Stimulated activated CD8-positive, alpha-beta memory T cell treated with anti-CD3 and anti-CD28 coated beads, Interleukin-7, amount 100 ng/mL, for 4 hours (primary cell): ENCODE results near the gene UBTD1.
"Not testable (repeated sequence)": the region's sequence is repeated elsewhere in the genome, so short reads cannot be mapped to it uniquely, and the experiment has no call there.

Experiments
- DNase-seq, 2 donors: peaks; one replicate each; pipeline ENCODE4 v3.0.0-alpha.2; 2020; ENCODE audit warnings: low read depth in 2 of 2

The UBTD1 gene

DNA sequence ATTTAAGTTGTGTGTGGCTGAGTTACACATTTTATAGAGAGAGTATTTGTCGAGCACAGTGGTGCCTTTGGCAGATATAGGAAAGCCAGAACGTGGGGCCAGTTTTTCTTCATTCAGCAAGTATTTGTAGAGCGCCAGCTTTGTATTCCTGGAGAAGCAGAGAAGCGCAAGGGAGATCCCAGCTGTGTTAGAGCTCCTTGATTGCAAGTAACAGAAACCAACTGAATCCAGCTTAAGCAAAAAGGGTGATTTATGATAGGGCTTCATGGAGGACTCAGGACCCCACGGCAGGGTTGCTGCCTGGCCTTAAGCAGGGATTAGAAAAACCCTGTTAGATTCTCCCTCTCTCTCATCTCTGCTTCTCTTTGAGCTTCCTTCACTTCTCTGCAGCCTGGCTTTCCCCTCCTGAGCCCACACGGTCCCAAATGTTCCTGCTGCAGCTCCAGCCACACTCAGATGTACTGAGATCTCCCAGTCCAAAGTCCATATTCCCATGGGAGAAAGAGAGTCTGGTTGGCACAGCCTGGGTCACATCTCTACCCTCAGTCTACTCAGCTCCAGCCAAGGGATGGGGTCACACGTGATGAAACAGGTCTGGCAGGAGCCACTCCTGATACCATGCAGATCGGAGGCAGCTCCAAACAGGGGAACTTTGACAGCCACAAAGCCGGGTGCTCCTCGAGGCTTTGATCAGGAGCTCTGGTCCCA, 16.7 kb downstream of the UBTD1 start:
- no peak for DNase-seq

DNA sequence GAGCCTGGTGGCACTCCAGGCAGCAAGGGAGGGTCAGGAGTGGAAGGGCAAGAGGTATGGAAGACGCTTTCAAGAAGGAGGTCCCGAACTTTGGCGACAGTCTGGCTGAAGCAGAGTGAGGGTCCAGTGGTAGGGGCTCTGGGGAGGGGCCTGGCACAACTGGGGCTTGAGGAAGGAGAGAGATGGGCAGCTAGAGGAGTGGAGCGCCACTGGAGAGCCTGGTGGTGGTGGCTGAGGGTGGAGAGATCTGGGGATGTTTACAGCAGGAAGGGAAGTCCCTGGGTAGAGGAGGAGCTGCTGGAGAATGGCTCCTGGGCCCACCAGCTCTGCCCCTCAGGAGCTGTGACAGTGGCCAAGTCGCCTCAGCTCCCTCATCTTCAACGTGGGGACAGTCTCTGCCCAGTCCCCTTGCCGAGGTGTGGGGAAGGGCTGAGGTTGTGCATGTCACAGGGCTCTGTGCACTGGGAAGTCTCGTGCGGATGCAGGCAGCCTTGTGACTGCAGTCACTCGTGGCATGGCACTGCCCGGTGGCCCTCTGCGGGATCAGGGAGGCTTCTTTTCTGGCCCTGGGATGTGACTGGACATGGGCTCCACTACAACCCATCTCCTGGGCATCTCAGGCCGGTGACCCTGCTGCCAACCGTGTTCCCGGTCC, 18.5 kb downstream of the UBTD1 start:
- no peak for DNase-seq

DNA sequence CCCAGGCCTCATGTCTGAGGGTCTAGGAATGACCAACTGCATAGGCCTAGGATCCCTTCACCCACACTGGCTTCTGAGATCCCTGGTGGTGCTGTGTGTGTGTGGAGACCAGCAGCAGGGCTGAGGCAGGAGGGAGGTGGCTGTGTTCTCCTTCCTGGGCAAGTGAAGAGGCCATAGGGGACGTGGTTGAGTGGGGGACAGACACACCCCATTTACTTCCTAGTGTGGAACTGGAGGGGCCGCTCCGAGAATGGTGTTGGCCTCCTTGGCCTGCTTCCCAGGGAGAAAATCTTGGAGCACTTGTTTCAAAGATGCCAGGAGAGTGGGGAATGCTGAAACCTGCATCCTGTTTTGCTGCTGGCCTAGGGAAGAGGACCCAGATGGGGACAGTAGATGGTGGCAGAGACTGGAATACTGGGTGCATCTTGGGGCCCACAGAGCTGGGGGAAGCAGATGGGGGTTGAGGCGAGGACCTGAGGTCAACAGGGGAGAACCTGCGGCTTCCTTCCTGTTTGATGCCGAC, 19.1 kb downstream of the UBTD1 start:
- DNase-seq = no peak

DNA sequence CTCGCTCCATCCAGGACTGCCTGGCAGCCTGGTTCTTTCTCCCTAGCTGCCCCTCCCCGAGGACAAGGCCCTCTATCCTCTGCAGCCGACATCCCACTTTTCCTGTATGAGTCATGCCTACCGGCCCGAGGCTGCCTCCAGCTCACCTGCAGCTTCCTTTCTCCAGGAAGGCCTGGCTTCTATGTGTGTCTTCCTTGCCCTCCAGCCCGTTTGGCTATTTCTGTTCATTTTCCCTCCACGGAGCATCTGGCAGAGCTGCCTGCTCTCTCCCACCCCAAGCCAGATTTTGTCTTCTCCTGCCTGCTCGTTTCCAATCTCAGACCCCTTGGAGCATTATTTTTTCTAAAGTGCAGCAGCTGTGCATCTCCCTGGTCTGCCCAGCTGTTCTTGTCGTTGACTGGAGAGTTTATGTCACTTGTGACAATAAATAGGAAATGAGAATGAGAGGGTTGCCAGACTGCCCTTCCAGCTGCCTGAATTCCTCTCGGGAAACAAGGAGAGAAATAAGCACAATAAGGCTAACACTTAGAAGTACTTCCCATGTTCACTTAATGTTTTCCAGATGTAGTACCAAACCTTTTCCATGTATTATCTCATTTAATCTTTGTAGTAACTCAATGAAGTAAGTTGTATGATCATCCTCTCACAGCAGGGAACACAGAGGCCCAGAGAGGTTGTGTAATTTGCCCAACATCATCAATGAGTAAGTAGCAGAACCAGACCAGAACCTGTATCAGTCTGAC, 19.7 kb downstream of the UBTD1 start:
- DNase-seq = no peak

DNA sequence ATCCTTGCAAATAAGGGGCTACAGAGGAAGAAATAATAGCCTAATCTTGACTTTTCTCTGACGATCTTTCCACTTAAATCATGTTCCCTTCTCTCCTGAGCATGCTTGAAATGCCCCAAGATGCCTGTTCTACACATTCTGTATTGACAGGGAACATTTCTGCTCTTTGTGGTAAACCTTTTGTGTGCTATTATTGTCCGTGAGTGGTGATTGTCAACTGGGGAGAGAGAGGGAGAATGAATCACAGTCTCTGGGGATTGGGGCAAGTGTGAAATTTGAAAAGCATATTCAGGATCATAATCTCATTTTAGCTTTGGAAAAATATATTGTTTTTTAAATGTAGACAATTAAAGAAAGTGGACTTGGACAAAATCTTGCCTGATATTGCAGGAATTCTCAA, 20.6 kb downstream of the UBTD1 start:
- no peak for DNase-seq

DNA sequence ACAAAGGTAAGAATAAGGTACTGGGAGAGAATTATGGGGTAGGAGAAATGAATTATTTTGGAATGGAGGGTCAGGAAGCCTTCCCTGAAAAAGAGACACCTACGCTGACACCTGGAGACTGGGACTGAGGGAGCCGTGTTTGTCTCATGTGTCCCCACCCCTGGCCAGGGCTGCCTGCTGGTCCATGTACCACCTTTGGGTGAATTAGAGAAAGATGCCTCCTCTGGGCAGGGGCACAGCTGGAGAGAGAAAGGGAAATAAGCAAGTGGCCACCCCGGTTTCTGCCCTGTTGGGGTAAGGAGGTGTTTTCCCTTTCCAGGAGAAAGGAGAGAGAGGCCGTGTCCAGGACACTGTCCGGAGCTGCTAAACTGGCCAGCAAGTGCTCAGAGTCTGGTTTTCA, 21.8 kb downstream of the UBTD1 start:
- DNase-seq = no peak

DNA sequence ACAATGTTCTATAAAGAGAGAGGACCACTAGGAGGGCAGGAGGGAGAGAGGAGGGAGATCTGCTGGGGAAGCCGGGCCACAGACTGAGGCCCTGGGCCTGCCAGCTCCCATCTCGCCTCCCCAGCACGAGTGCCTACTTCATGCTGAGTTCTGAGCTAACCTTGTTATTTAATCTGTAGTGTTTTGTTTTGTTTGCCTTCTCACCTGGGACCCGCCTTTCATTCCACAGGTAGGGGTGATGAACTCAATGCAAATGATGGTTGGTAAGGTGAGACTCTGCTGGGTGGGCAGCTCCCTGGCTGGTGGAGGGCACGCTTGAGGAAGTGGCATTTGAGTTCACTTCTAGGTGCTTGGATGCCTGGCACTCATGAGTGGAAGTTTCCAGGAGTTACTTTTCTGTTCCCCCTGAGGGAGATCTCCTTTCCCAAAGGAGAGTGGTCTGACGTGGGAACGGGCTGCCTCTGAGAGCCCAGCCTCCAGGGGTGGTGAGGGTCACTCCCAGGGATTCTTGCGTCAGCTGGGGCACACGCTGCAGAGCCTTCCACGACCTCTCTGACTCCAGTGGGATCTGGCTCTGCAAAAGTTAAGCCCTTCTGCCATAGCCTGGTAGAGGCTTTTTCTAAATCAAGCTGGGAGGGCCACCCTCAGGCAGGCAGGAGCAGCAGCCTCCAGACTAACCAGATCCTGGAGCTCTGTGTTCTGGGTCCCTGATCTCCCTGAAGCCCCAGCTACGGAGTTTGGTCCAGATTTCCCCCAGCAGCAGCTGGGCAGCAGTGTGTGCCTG, 22.4 kb downstream of the UBTD1 start:
- no peak for DNase-seq

DNA sequence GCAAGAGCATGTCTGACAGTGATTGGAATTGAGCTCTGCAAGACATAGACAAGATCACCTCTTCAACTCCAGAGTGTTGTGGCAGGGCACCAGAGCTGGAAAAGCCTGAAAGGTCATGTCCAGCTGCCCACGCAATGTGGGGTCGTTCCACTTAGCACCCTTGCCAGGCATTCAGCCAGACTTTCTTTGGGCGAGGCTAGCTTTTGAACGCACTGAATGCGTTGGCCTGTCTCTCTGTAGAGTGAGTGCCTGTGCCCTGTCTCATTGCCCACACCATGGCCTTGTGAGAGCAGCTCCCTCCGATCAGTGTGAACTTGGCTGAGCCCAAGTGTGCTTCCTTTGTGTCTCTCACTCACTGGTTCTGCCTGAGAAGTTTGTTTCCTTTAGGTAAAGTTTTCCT, 23.3 kb downstream of the UBTD1 start:
- DNase-seq = no peak

DNA sequence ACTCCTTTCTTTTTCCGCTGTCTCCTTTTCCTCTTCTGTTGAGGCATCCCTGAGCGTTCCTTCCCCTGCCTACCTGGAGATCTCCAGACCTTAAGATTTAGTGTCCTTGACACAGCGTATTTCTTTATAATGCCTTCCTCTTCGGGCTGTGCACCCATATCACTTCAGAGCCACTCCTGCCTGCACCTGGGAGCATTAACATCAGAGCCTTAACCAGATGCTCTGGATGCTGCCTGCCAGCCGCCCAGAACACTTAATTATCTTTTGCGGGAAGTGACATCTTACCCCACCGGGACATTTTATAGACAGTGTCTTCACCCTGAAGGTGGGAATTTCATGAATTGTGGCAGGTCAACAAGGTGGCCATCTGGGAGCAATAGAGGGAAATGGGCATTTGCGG, 24.2 kb downstream of the UBTD1 start:
- no peak for DNase-seq

DNA sequence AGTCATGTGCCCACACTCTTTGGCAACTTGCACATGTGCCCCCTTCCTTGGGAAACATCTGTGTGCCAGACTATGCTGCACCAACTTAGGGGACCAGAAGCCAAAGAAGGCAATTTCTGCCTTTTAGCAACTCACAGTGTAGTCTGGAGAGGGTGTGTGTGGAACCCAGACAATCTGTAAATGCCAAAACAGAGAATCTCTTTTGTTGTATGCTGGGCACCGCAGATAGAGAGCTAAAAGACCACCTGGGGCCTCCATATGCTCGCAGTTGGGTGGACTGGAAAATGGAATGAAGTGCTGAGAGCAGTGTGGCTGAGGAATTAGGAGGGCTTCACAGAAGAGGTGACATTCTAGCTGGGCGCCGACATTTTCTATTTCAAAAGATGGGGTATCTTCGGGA, 26.4 kb downstream of the UBTD1 start:
- DNase-seq = no peak

DNA sequence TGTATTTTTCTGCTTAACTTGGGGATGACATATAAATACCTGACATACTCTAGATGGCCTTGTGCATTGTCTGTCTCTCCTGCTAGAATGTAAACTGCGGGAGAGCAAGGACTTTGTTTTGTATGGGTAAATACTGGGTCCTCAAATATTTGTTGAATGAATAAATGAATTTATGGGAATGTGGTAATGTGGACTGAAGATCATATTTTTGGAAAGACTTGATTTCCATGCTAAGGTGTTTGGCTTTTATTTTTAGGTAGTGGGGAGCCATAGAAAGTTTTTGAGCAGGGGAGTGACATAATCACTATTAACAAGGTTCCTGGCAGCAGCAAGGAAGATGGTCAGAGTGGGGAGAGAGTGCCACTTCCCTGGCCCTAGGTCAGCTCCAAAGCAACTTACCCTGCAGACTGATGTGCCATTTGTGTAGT, 27.0 kb downstream of the UBTD1 start:
- no peak for DNase-seq

DNA sequence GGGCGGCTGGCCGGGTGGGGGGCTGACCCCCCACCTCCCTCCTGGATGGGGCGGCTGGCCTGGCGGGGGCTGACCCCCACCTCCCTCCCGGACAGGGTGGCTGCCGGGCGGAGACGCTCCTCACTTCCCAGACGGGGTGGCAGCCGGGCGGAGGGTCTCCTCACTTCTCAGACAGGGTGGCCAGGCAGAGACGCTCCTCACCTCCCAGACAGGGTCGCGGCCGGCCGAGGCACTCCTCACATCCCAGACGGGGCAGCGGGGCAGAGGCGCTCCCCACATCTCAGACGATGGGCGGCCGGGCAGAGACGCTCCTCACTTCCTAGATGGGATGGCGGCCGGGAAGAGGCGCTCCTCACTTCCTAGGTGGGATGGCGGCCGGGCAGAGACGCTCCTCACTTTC, 30.2 kb downstream of the UBTD1 start:
- not testable (repeated sequence) for DNase-seq

DNA sequence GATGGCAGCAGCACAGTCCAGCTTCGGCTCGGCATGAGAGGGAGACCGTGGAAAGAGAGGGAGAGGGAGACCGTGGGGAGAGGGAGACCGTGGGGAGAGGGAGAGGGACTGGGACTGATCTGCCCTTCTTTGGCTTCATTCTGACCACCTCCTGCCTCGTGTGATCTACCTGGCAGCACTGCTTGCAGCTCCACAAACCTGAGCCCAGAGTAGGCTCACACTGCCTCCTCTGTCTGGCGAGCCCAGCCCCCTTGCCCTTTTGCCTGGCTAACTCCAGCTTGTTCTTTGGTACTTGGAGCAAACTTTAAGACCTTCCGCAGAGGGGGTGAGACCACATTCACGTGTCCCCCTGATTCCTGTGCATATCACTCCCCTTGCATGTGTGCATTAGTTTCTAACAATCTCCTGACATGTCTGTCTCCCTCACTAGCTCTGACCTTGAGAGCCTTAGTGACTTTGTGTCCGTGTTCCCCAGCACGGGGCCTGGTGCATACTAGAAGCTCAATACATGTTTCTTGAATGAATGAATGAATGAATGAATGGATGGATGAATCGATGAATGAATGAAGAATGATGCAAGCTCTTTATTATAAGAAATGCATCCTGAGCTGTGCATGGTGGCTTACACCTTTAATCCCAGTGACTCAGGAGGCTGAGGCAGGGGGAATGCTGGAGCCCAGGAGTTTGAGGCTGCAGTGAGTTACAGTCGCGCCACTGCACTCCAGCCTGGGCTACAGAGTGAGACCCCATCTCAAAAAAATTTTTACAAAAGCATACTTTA, 31.2 kb downstream of the UBTD1 start:
- DNase-seq = no peak

DNA sequence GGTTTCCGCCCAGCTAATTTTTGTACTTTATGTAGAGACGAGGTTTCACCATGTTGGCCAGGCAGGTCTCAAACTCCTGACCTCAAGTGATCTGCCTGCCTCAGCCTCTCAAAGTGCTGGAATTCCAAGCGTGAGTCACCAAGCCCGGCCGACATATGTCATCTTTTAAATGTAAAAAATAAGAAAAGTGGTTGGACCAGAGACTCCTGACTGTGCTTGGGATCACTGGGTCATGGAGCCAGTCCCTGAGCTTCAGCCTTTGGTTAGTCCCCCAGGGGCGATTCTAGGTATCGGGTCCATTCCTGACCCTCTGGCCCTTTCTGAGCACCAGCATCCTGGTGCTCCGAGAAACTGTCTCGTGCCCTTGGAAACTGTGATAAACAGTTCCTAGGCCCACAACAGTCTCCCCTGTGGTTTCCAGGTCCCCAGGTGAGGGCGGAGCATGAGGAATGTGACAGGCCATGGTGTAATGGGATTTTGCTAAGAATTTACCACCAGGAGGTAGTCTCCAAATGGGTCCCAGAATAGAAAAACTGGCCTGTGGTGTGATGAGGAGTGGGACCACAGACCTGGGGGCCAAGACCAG, 32.8 kb downstream of the UBTD1 start:
- DNase-seq = no peak

DNA sequence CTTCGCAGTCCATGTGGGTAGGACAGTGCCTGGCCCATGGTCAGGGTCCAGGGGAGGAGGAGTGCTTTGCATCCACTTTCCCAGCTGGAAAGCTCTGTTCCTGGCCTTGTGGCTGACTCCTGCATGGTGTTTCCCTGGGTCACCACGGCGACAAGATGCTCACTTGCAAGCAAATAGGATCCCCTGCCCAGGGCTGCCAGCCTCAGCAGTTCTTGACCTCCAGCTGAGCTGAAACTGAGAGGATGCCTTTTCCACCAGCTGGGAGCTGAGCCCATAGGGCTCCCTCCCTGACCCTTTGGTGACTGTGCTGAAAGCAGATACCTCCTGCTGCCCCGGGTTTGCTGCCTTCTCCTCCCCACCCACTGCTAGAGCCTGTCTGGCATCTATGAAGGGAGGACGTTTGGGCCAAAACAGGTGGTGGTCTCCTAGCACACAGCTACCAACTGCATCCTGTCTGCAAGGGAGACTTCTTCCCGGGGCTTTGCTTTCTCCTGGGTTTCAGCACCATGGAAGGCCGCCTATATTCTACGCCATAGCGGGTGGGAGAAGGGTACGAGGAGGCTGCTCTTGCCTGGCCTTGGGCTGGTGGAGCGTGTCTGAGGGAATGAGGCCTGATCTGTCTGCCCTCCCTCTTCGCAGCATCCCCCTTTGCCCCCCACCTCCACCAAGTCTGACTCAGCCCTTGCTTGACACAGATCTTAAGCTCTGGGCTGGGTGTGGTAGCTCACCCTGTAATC, 34.4 kb downstream of the UBTD1 start:
- no peak for DNase-seq

DNA sequence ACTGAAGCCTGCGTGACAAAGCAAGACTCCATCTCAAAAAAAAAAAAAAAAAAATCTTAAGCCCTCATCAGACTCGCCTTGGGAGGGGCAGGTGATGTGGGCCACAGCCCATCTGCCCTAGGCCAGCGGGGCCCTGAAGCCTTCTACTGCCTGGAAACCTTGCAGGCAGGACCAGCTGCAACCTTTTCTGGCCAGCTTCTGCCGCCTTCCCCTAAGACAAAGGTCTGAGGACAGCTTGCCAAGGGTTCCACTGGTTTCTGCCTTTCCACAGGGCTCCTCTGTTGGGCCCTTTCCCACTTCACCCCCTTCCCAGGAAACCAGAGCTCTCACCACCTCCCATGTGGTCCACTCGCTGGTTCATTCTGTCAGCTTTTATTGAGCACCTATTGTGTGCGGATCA, 35.2 kb downstream of the UBTD1 start:
- no peak for DNase-seq

DNA sequence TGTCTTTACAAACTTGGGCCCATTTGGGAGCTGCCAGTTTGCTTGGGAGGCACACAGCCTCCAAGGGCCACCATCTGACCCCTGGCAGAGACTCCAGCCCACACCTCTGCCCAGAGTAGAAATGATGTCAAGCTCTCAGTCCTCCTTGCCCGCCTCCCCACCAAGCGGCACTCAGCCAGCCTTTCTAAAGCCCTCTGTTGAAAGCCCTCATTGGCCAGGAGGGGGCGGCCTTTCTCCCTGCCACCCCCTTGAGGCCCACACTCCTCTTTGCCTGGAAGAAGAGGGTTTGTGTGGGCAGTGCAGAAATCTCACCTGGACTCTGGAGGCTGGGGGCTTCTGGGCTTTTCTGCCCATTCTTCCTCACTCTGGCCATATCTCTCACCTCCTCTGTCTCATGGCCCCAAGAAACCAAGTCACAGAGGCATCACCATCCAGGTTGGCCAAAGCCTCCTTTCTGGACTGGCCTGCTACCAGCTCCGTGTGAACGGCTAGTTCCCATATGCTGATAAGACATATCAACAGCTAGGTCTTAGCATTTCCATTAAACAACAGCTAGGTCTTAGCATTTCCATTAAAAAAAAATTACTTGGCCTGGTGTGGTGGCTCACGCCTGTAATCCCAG, 36.1 kb downstream of the UBTD1 start:
- no peak for DNase-seq

DNA sequence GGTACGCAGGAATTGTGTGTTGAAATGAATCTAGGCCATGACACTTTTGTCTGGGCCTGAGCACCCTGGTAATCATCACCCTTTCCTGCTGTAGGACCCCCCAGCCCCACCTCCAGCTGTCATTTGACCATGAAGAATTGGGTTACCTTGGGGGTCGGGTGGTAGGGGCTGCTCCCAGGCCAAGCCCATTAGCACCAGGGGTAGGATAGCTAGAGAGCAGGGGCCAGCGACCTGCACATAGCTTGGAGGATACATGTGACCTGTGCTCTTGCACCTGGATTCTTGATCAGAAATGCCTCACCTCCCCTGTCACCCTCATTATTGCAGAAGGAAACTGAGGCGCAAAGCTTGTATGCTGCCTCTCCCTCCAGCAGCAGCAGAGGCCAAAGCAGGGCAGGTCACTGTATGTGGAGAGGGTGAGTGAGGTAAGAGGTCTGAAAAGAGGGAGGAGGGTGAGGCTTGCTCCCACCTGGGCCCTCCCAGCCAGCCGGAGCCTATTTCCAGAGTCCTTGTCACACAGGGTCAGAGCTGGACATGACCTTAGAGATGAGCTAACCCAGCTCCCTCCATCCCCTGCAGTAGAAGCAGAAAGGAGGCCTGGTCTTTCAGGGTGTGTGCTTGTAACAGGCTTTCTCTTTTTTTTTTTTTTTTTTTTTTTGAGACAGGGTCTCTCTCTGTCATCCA, 38.6 kb downstream of the UBTD1 start:
- no peak for DNase-seq

DNA sequence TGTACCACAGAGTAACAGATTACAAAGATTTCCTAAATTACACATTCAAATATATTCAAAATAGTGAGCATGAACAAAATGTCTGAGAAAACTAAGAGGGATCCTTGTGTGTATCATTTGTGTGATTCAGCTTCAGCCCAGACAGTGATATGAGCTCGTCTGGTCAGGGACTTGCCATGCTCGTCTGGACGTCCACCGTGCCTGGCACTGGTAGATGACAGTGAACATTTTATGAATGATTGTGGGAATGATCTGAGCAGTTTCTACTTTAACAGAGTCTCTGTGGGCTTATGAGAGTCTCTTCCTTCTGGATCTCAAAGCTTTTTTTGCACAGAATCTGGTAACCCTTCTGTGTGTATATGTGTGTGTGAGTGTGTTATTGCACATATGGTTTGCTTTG, 39.7 kb downstream of the UBTD1 start:
- no peak for DNase-seq
